ENCODE measurements around the gene ARCN1. TPM values are rescaled to one million over a fixed set of nuclear protein-coding genes. Genes with fewer than 3 reads are reported as not detected.

ARCN1 gene
- total and polyA plus RNA-seq, 2 of the 4 experiments (the other 2 are of a cell fraction): 148 to 212 TPM

GRCh38 chr11:118552341-118552740 lies 19.9 kb upstream of the ARCN1 start:
- H4K5ac ChIP-seq (ENCODE audit: low read depth, low read length): no peak overlapping the region
- no peaks in the 10 kb centered on the region for H3K9me3 ChIP-seq (ENCODE audit: control insufficient read depth, insufficient read depth, low read length)
- H3K9ac ChIP-seq (ENCODE audit: low read depth, low read length): no peak overlapping the region
- no peak overlapping the region for H3K27ac ChIP-seq (ENCODE audit: insufficient read depth, low read length)
- no peak overlapping the region for H3K56ac ChIP-seq (ENCODE audit: extremely low read depth, insufficient read depth, low read length)
- no peak overlapping the region for H3K14ac ChIP-seq (replicated peaks; ENCODE audit: low read depth, low read length)
- no peak for DNase-seq
- H4K91ac ChIP-seq (ENCODE audit: insufficient read depth, low read depth, low read length): no peak overlapping the region
- ChIA-PET POLR2A (ENCODE audit: unreplicated experiment) (no interaction called here), CTCF (no interaction called here)
- no peak overlapping the region for H3K18ac ChIP-seq (ENCODE audit: low read depth, low read length)
- H2BK5ac ChIP-seq (ENCODE audit: low read depth, low read length, poor library complexity, severe bottlenecking): no peak overlapping the region
- no peaks in the 10 kb centered on the region for H3K79me1 ChIP-seq (ENCODE audit: low read depth in 1 of 2, low read length in 2 of 2)
- in situ Hi-C loops (cut with MboI; ENCODE audit: low sequenced_read_pairs): no loop called here
- no peak overlapping the region for H2AK5ac ChIP-seq (ENCODE audit: low read depth, low read length)
- H2BK20ac ChIP-seq (ENCODE audit: low read depth, low read length): no peak overlapping the region
- H4K20me1 ChIP-seq (ENCODE audit: insufficient read depth, low read length): no peaks in the 10 kb centered on the region
- no TSS peak for BruUV-seq (replicated peaks)
- no peak overlapping the region for H3K4ac ChIP-seq (ENCODE audit: low read depth, low read length)
- peaks cover 20% of the 10 kb centered on the region for H3K36me3 ChIP-seq (ENCODE audit: control insufficient read depth, insufficient read depth, low read length)
- ATAC-seq (ENCODE audit: low read depth): no peak
- H3K23ac ChIP-seq (ENCODE audit: low read depth, low read length): no peak overlapping the region
- dilution Hi-C loops (cut with HindIII; ENCODE audit: low sequenced_read_pairs, unreplicated experiment): no loop called here
- 86% methylated on average over 4 of the region's 4 CpGs; no CpG with 5 or more reads in 1 of the 2 experiments for WGBS, 2 experiments (ENCODE audit: extremely low coverage in 2 of 2, insufficient read length in 1 of 2)
- intact Hi-C loops (cut with micrococcal nuclease): no loop called here
- no peaks in the 10 kb centered on the region for H3K27me3 ChIP-seq (ENCODE audit: control insufficient read depth, insufficient read depth, low read length)
- no peak overlapping the region for H2BK15ac ChIP-seq (ENCODE audit: low read depth, low read length)
- no peak overlapping the region for H3K4me2 ChIP-seq (ENCODE audit: low read depth, low read length)
- H3K4me3 ChIP-seq (ENCODE audit: insufficient read depth, low read depth, low read length): no peak overlapping the region
- no peaks in the 10 kb centered on the region for H3K4me1 ChIP-seq (ENCODE audit: control insufficient read depth, insufficient read depth, low read length)
- H3K9me1 ChIP-seq (ENCODE audit: insufficient read depth, low read length): no peaks in the 10 kb centered on the region
- no peak for TF ChIP-seq CEBPB (IDR thresholded peaks at IDR 0.05; ENCODE audit: low read depth, low read length)
- TF ChIP-seq ELK1 (IDR thresholded peaks at IDR 0.05; ENCODE audit: borderline replicate concordance, low read depth, low read length): no peak
- no peak for TF ChIP-seq CHD1 (IDR thresholded peaks at IDR 0.05; ENCODE audit: low read depth, low read length)
- TF ChIP-seq CTCF (conservative IDR thresholded peaks at IDR 0.05; ENCODE audit: low read depth, low read length): no peak
- H2BK120ac ChIP-seq (ENCODE audit: low read depth, low read length): no peak overlapping the region
- no peak overlapping the region for H4K8ac ChIP-seq (ENCODE audit: low read depth in 2 of 2, low read length in 2 of 2)
- H2AK9ac ChIP-seq (replicated peaks; ENCODE audit: low read depth, low read length, poor library complexity): no peak overlapping the region
- no peak overlapping the region for H2AFZ ChIP-seq (replicated peaks; ENCODE audit: low read length, poor library complexity)

Data from IMR-90 (cell line).